ENCODE results near the gene FANK1.
"Not testable (repeated sequence)": the region's sequence is repeated elsewhere in the genome, so short reads cannot be mapped to it uniquely, and the experiment has no call there.

The FANK1 gene

DNA sequence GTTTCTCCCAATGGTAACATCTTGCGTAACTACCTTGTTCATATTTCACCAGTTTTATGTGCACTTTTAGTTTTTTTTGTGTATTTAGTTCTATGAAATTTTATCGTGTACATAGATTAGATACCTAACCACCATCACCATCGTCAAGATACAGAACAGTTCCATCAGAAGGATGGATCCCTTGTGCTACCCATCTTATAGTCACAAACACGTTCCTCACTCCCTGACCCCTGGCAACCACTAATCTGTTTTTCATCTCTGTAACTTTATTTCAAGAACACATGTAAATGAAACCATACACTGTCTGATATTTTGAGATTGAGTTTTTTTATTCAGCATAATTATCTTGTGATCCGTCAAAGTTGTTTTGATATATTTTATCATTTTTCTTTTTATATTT, 29.9 kb downstream of the FANK1 start:
- no peak for TF ChIP-seq ESRRG (CRISPR knock-in tag; IDR thresholded peaks at IDR 0.05)
- TF ChIP-seq PATZ1 (CRISPR knock-in tag; IDR thresholded peaks at IDR 0.05; ENCODE audit: borderline replicate concordance) = no peak
- no peak for TF ChIP-seq ZNF8 (CRISPR knock-in tag; IDR thresholded peaks at IDR 0.05)
- TF ChIP-seq ZFP30 (CRISPR knock-in tag; IDR thresholded peaks at IDR 0.05) = no peak
- TF ChIP-seq TOX (CRISPR knock-in tag; IDR thresholded peaks at IDR 0.05; ENCODE audit: borderline replicate concordance) = no peak
- TF ChIP-seq ISL1 (CRISPR knock-in tag; IDR thresholded peaks at IDR 0.05) = no peak
- no peak for TF ChIP-seq TCF4 (CRISPR knock-in tag; IDR thresholded peaks at IDR 0.05; ENCODE audit: borderline replicate concordance)
- TF ChIP-seq ZNF565 (CRISPR knock-in tag; conservative IDR thresholded peaks at IDR 0.05; ENCODE audit: low read depth) = no peak
- no peak for TF ChIP-seq ZC3H10 (CRISPR knock-in tag; IDR thresholded peaks at IDR 0.05)
- no peak for TF ChIP-seq GLIS3 (CRISPR knock-in tag; IDR thresholded peaks at IDR 0.05)
- TF ChIP-seq ZNF70 (CRISPR knock-in tag; IDR thresholded peaks at IDR 0.05) = no peak
- TF ChIP-seq ZFP3 (CRISPR knock-in tag; IDR thresholded peaks at IDR 0.05) = no peak
- TF ChIP-seq BACH2 (CRISPR knock-in tag; IDR thresholded peaks at IDR 0.05; ENCODE audit: borderline replicate concordance) = no peak
- TF ChIP-seq CREB5 (CRISPR knock-in tag; IDR thresholded peaks at IDR 0.05; ENCODE audit: low read depth) = no peak
- no peak for TF ChIP-seq TSHZ2 (CRISPR knock-in tag; IDR thresholded peaks at IDR 0.05)
- no peak for ATAC-seq

DNA sequence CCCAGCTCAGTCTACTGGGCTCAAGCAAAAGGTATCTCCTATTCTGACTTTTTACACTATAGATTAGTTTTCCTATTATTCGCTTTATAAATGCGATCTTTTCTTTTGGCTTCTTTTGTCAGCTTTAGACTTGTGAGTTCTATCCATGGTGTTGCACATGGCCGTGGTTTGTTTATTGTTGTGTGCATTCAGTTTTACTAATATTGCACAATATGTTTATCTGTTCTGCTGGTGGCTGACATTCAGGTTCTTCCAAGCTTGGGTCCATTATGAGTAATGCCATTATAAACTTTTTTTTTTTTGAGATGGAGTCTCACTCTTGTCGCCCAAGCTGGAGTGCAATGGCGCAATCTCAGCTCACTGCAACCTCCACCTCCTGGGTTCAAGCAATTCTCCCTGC, 30.9 kb downstream of the FANK1 start:
- ATAC-seq = not testable (repeated sequence)

- no peak for TF ChIP-seq BACH2 (CRISPR knock-in tag; IDR thresholded peaks at IDR 0.05; ENCODE audit: borderline replicate concordance)
- TF ChIP-seq, protein P1, sequence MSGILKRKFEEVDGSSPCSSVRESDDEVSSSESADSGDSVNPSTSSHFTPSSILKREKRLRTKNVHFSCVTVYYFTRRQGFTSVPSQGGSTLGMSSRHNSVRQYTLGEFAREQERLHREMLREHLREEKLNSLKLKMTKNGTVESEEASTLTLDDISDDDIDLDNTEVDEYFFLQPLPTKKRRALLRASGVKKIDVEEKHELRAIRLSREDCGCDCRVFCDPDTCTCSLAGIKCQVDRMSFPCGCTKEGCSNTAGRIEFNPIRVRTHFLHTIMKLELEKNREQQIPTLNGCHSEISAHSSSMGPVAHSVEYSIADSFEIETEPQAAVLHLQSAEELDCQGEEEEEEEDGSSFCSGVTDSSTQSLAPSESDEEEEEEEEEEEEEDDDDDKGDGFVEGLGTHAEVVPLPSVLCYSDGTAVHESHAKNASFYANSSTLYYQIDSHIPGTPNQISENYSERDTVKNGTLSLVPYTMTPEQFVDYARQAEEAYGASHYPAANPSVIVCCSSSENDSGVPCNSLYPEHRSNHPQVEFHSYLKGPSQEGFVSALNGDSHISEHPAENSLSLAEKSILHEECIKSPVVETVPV (CRISPR knock-in tag; IDR thresholded peaks at IDR 0.05) = no peak
- TF ChIP-seq CREB5 (CRISPR knock-in tag; IDR thresholded peaks at IDR 0.05; ENCODE audit: low read depth) = no peak
- TF ChIP-seq ZNF70 (CRISPR knock-in tag; IDR thresholded peaks at IDR 0.05) = no peak
- TF ChIP-seq ARNTL (CRISPR knock-in tag; IDR thresholded peaks at IDR 0.05; ENCODE audit: borderline replicate concordance, low read depth) = no peak
- TF ChIP-seq ZNF8 (CRISPR knock-in tag; IDR thresholded peaks at IDR 0.05) = no peak
- no peak for TF ChIP-seq TOX (CRISPR knock-in tag; IDR thresholded peaks at IDR 0.05; ENCODE audit: borderline replicate concordance)
- TF ChIP-seq SNAI2 (CRISPR knock-in tag; IDR thresholded peaks at IDR 0.05) = no peak
- TF ChIP-seq ZFP3 (CRISPR knock-in tag; IDR thresholded peaks at IDR 0.05) = no peak
- TF ChIP-seq ZFP30 (CRISPR knock-in tag; IDR thresholded peaks at IDR 0.05) = no peak
- TF ChIP-seq CSDC2 (CRISPR knock-in tag; IDR thresholded peaks at IDR 0.05) = no peak
- no peak for TF ChIP-seq RARB (CRISPR knock-in tag; IDR thresholded peaks at IDR 0.05)
- no peak for TF ChIP-seq OSR1 (CRISPR knock-in tag; IDR thresholded peaks at IDR 0.05)
- no peak for TF ChIP-seq PATZ1 (CRISPR knock-in tag; IDR thresholded peaks at IDR 0.05; ENCODE audit: borderline replicate concordance)
- no peak for ATAC-seq
Observed at GRCh38 chr10:125928928-125929585, 32.7 kb downstream of the FANK1 start.

Measured in SK-N-SH treated with all-trans-retinoic acid at 6 μM for 48 hours (cell line).